GM12878 (cell line): Measurements from ENCODE around the gene BRSK2. TPM values are rescaled to one million over a fixed set of nuclear protein-coding genes. Genes with fewer than 3 reads are reported as not detected.

Experiments used
- ATAC-seq: fragments of 200-7000 bp; cut with Tn5 transposase; 3 replicates; pipeline ENCODE4 v1.9.1; 2020; ENCODE audit warnings: mild to moderate bottlenecking, moderate library complexity
- BruUV-seq: library from RNA; stranded (reverse); fragments of 400-500 nt; replicated peaks from 2 replicates; lab custom pipeline; 2021; lab: Mats Ljungman, UMichigan
- CTCF ChIA-PET: fragments of 300-600 bp; sonication (Branson Sonifier 250); formaldehyde crosslinking; extraction: SDS; loops from one replicate; lab custom pipeline; 2021; ENCODE audit warnings: inconsistent platforms; lab: Yijun Ruan, JAX
- POLR2A ChIA-PET: fragments of 350-600 bp; formaldehyde crosslinking; extraction: SDS; loops from one replicate; lab custom pipeline; 2021; ENCODE audit warnings: inconsistent platforms; lab: Charles Lee
- RAD21 ChIA-PET: fragments of 300-600 bp; sonication (Branson Sonifier 250); formaldehyde crosslinking; loops from one replicate; lab custom pipeline; 2023; ENCODE audit warnings: antibody characterized with exemption; ENCODE audit not compliant: unreplicated experiment; lab: Charles Lee
- SMC1A ChIA-PET: fragments of 300-600 bp; sonication (Branson Sonifier 250); formaldehyde crosslinking; loops from one replicate; lab custom pipeline; 2023; ENCODE audit not compliant: unreplicated experiment, uncharacterized antibody; lab: Charles Lee
- DNase-seq: peaks from one replicate; pipeline ENCODE4 v3.0.0-alpha.2; 2011; ENCODE audit warnings: low read depth, low spot score
- FAIRE-seq: peaks from 3 replicates; lab custom pipeline; 2011; peaks lifted over from hg19 to GRCh38; lab: Jason Lieb, UNC
- H2AFZ ChIP-seq: 2 replicates; pipeline ENCODE4 v1.6.0; 2011; ENCODE audit warnings: low read depth, low read length, control low read depth; ENCODE audit not compliant: control insufficient read depth
- H3K27ac ChIP-seq: 2 replicates; pipeline ENCODE4 v1.5.1; 2011; ENCODE audit warnings: control low read depth; ENCODE audit not compliant: control insufficient read depth, insufficient read depth
- H3K27me3 ChIP-seq, 2 experiments: replicated peaks in 1 of 2; 2 replicates each; pipeline versions ENCODE4 v1.6.0 to v1.6.1; 2011; ENCODE audit warnings: low read length in 1 of 2; ENCODE audit not compliant: control insufficient read depth in 2 of 2, insufficient read depth in 2 of 2
- H3K36me3 ChIP-seq, 2 experiments: 2 replicates each; pipeline ENCODE4 v1.5.1; 2011; ENCODE audit warnings: low read length in 1 of 2; ENCODE audit not compliant: control insufficient read depth in 2 of 2, insufficient read depth in 2 of 2
- H3K4me1 ChIP-seq: 2 replicates; pipeline ENCODE4 v1.6.1; 2011; ENCODE audit warnings: mild to moderate bottlenecking, low read length, moderate library complexity, mixed read lengths; ENCODE audit not compliant: control insufficient read depth, insufficient read depth
- H3K4me2 ChIP-seq: 2 replicates; pipeline ENCODE4 v1.6.0; 2011; ENCODE audit warnings: control low read depth; ENCODE audit not compliant: control insufficient read depth, insufficient read depth
- H3K4me3 ChIP-seq: fragments of 200-600 bp; sonication (generic); 2 replicates; pipeline ENCODE4 v1.5.1; 2016
- H3K79me2 ChIP-seq: 2 replicates; pipeline ENCODE4 v1.6.0; 2011; ENCODE audit warnings: low read length; ENCODE audit not compliant: control insufficient read depth, insufficient read depth
- H3K9ac ChIP-seq: 2 replicates; pipeline ENCODE4 v1.8.0; 2011; ENCODE audit warnings: low read length, control low read depth, mixed read lengths; ENCODE audit not compliant: control insufficient read depth, insufficient read depth
- H3K9me3 ChIP-seq: replicated peaks from 3 replicates; pipeline ENCODE4 v1.5.1; 2011; ENCODE audit warnings: mild to moderate bottlenecking, low read length; ENCODE audit not compliant: control insufficient read depth, insufficient read depth
- H4K20me1 ChIP-seq: 2 replicates; pipeline ENCODE4 v1.6.0; 2011; ENCODE audit not compliant: control insufficient read depth, insufficient read depth
- ATF7 ChIP-seq: fragments of 450-650 bp; IDR thresholded peaks from 2 replicates; pipeline ENCODE4 v1.6.1; 2016; ENCODE audit warnings: low read depth, mild to moderate bottlenecking
- BRCA1 ChIP-seq: IDR thresholded peaks from 2 replicates; pipeline ENCODE4 v1.6.1; 2011; ENCODE audit warnings: low read depth, low read length, improper control_type of control experiment
- CBFB ChIP-seq: IDR thresholded peaks from 2 replicates; pipeline ENCODE4 v1.6.1; 2016; ENCODE audit warnings: antibody characterized with exemption, low read depth
- CBX3 ChIP-seq: fragments of 200-600 bp; sonication (generic); IDR thresholded peaks from 2 replicates; pipeline ENCODE4 v1.6.1; 2016; ENCODE audit warnings: low read depth, borderline replicate concordance
- CEBPZ ChIP-seq: fragments of 150-350 bp; IDR thresholded peaks from 2 replicates; pipeline ENCODE4 v1.6.1; 2016; ENCODE audit warnings: low read depth, low read length
- ELK1 ChIP-seq: IDR thresholded peaks from 2 replicates; pipeline ENCODE4 v1.6.1; 2012; ENCODE audit warnings: low read depth, low read length, improper control_type of control experiment
- GATAD2B ChIP-seq: fragments of 450-650 bp; conservative IDR thresholded peaks from 2 replicates; pipeline ENCODE4 v1.6.1; 2017; ENCODE audit warnings: low read depth, mild to moderate bottlenecking, moderate library complexity
- HCFC1 ChIP-seq: fragments of 150-350 bp; IDR thresholded peaks from 2 replicates; pipeline ENCODE4 v1.6.1; 2014; ENCODE audit warnings: low read length
- HDAC6 ChIP-seq: fragments of 200-600 bp; sonication (generic); IDR thresholded peaks from one replicate; pipeline ENCODE4 v1.8.0; 2017; ENCODE audit warnings: antibody characterized with exemption; ENCODE audit not compliant: unreplicated experiment
- KAT2A ChIP-seq: conservative IDR thresholded peaks from 2 replicates; pipeline ENCODE4 v1.6.1; 2011; ENCODE audit warnings: low read depth, low read length; ENCODE audit not compliant: control insufficient read depth
- KDM1A ChIP-seq: fragments of 200-600 bp; sonication (generic); IDR thresholded peaks from 2 replicates; pipeline ENCODE4 v1.6.1; 2016; ENCODE audit warnings: borderline replicate concordance
- LARP7 ChIP-seq: fragments of 450-650 bp; IDR thresholded peaks from 2 replicates; pipeline ENCODE4 v1.6.1; 2017; ENCODE audit warnings: mild to moderate bottlenecking
- NFYB ChIP-seq: IDR thresholded peaks from 2 replicates; pipeline ENCODE4 v1.6.1; 2011; ENCODE audit warnings: low read depth, mild to moderate bottlenecking, low read length, improper control_type of control experiment, moderate library complexity; ENCODE audit not compliant: insufficient read depth
- NR2F1 ChIP-seq: fragments of 450-650 bp; conservative IDR thresholded peaks from 2 replicates; pipeline ENCODE4 v1.6.1; 2017; ENCODE audit warnings: mild to moderate bottlenecking
- PAX8 ChIP-seq: fragments of 450-650 bp; IDR thresholded peaks from 2 replicates; pipeline ENCODE4 v1.6.1; 2017; ENCODE audit warnings: mild to moderate bottlenecking, moderate library complexity
- RB1 ChIP-seq: fragments of 450-650 bp; formaldehyde crosslinking; IDR thresholded peaks from 2 replicates; pipeline ENCODE4 v1.6.1; 2017; ENCODE audit warnings: mild to moderate bottlenecking, borderline replicate concordance
- RCOR1 ChIP-seq: conservative IDR thresholded peaks from 2 replicates; pipeline ENCODE4 v1.6.1; 2012; ENCODE audit warnings: low read depth, low read length, improper control_type of control experiment
- RELA ChIP-seq: fragments of 450-650 bp; IDR thresholded peaks from 2 replicates; pipeline ENCODE4 v1.8.0; 2014; ENCODE audit warnings: borderline replicate concordance; ENCODE audit not compliant: partially characterized antibody
- SUZ12 ChIP-seq: fragments of 200-600 bp; sonication (generic); IDR thresholded peaks from one replicate; pipeline ENCODE4 v1.6.1; 2018; ENCODE audit warnings: antibody characterized with exemption, mild to moderate bottlenecking; ENCODE audit not compliant: unreplicated experiment
- TCF3 ChIP-seq: IDR thresholded peaks from 2 replicates; pipeline ENCODE4 v1.6.1; 2012; ENCODE audit warnings: low read depth, mild to moderate bottlenecking, low read length, borderline replicate concordance; ENCODE audit not compliant: insufficient read depth
- YY1 ChIP-seq: IDR thresholded peaks from 2 replicates; pipeline ENCODE4 v1.6.1; 2011; ENCODE audit warnings: low read depth, mild to moderate bottlenecking, low read length
- ZBED1 ChIP-seq: IDR thresholded peaks from 2 replicates; pipeline ENCODE4 v1.6.1; 2016; ENCODE audit warnings: borderline replicate concordance
- WGBS: methylation state at CpG from one replicate; pipeline ENCODE4 v1.1.6; 2016; ENCODE audit warnings: low lambda C conversion rate; ENCODE audit not compliant: insufficient replicate concordance, insufficient coverage; ENCODE audit errors: missing lambda C conversion rate; 5-methylcytosine and 5-hydroxymethylcytosine counted together
- in situ Hi-C: fragments of 300-500 bp; cut with MboI; formaldehyde crosslinking; loops from 9 replicates; pipeline ENCODE4 v1.14.3; 2018; ENCODE audit warnings: mixed read lengths
- intact Hi-C: fragments of 100-400 bp; cut with micrococcal nuclease; formaldehyde crosslinking; loops from one replicate; pipeline ENCODE4 v1.14.2; 2022; ENCODE audit not compliant: unreplicated experiment
- polyA plus RNA-seq, 11 experiments: library from polyadenylated mRNA; depleted of rRNA in 4 of 11; unstranded in 6 of 11; stranded (reverse) in 5 of 11; fragments of >200 nt; fragmentation: Nextera tagmentation in 4 of 11; fragmentation: Illumina TruSeq in 1 of 11; extraction: Ambion mirVana in 4 of 11; extraction: Trizol in 1 of 11; gene quantifications; 1 replicate in 1 of 11; 2 replicates in 10 of 11; pipeline versions ENCODE4 v1.2.1 to v1.2.3, GENCODE V29; 2011 to 2016; ENCODE audit warnings: inconsistent platforms in 2 of 11, missing spikeins in 2 of 11, low read depth in 1 of 11
- total RNA-seq, 4 experiments: library from RNA; depleted of rRNA in 3 of 4; stranded (reverse); fragments of >200 nt in 3 of 4; fragmentation: Illumina TruSeq in 1 of 4; extraction: Trizol in 1 of 4; gene quantifications; 2 replicates each; pipeline versions ENCODE4 v1.2.1 to v1.2.3, GENCODE V29; 2013 to 2021

BRSK2 gene
- total and polyA plus RNA-seq, 10 of the 15 experiments (the other 5 are each of a cell fraction or from before 2014, with no cell fraction given) = 0.13 TPM; not detected in 9

- Histone ChIP-seq H3K4me1 (peaks cover 6% of the 10 kb centered on the region; the same call in 1 of the 2 replicates), H3K9ac (peak overlapping the region; percentile 39; the same call in 1 of the 2 replicates), H3K4me2 (peak overlapping the region; percentile 94), H3K27ac (no peak overlapping the region), H3K27me3 (peaks cover 6 to 14% of the 10 kb centered on the region in 2 experiments), H3K9me3 (no peaks in the 10 kb centered on the region), H2AFZ (peak overlapping the region; percentile 60), H3K79me2 (no peaks in the 10 kb centered on the region), H4K20me1 (no peaks in the 10 kb centered on the region), H3K4me3 (peak overlapping the region; percentile 16; the same call in 1 of the 2 replicates), H3K36me3 (no peaks in the 10 kb centered on the region)
- intact Hi-C loops = loop anchor here (10.0 kb wide), 1 partner anchor 85 kb away; the partner anchor contains the start of gene TOLLIP
- peak; percentile 99 for ATAC-seq
- FAIRE-seq = peak; percentile 93
- in situ Hi-C loops = no loop called here
- no peak for TF ChIP-seq HDAC6
- peak; percentile 40 for TF ChIP-seq SUZ12
- no peak for TF ChIP-seq KAT2A
- TF ChIP-seq ZBED1 = no peak
- no peak for TF ChIP-seq GATAD2B
- TF ChIP-seq CEBPZ = no peak
- TF ChIP-seq LARP7 = 0 out of 2 replicates have a peak, but pooled peaks have one; percentile 23
- no peak for TF ChIP-seq PAX8
- TF ChIP-seq CBX3 = no peak
- TF ChIP-seq RCOR1 = no peak
- TF ChIP-seq HCFC1 = no peak
- TF ChIP-seq ELK1 = no peak
- TF ChIP-seq RB1 = no peak
- no peak for TF ChIP-seq NFYB
- no peak for TF ChIP-seq ATF7
- TF ChIP-seq NR2F1 = 0 out of 2 replicates have a peak, but pooled peaks have one; percentile 27
- TF ChIP-seq TCF3 = no peak
- TF ChIP-seq RELA = no peak
- no peak for TF ChIP-seq KDM1A
- no peak for TF ChIP-seq CBFB
- no peak for TF ChIP-seq BRCA1
- TF ChIP-seq YY1 = 0 out of 2 replicates have a peak, but pooled peaks have one; percentile 30
- peak; percentile 19 for DNase-seq
- ChIA-PET SMC1A (no interaction called here), POLR2A (no interaction called here), RAD21 (no interaction called here), CTCF (no interaction called here)
- no TSS peak for BruUV-seq
- 3% methylated on average over 74 of the region's 92 CpGs for WGBS
These were observed 417 bp upstream of the BRSK2 start for GRCh38 chr11:1389103-1389931.
